NB4 (cell line): ENCODE results near the gene PRDM15.
A peak's percentile ranks its signal among the peaks of the same experiment; 100 is the strongest.

Experiments used
- DNase-seq: peaks from one replicate; pipeline ENCODE4 v3.0.0; 2010; ENCODE audit warnings: low read depth
- H3K4me3 ChIP-seq: one replicate; pipeline ENCODE4 v1.5.1; 2011; ENCODE audit warnings: mild to moderate bottlenecking, low read depth, low read length, moderate library complexity
- CTCF ChIP-seq: IDR thresholded peaks from one replicate; pipeline ENCODE4 v1.5.1; 2012; ENCODE audit warnings: low read depth, low read length
- MAX ChIP-seq: IDR thresholded peaks from 2 replicates; pipeline ENCODE4 v1.6.1; 2011; ENCODE audit warnings: low read depth, low read length
- MYC ChIP-seq: IDR thresholded peaks from 2 replicates; pipeline ENCODE4 v1.6.1; 2011; ENCODE audit warnings: low read depth, low read length
- POLR2A ChIP-seq: IDR thresholded peaks from 2 replicates; pipeline ENCODE4 v1.6.1; 2011; ENCODE audit warnings: mild to moderate bottlenecking; ENCODE audit not compliant: insufficient read length; ENCODE audit errors: extremely low read depth

The PRDM15 gene

GRCh38 chr21:41819856-41820281, 59.3 kb downstream of the PRDM15 start:
- DNase-seq: no peak
- TF ChIP-seq MAX (no peak), POLR2A (no peak), MYC (no peak), CTCF (no peak)

GRCh38 chr21:41819236-41819855, 59.8 kb downstream of the PRDM15 start:
- DNase-seq: no peak

More at GRCh38 chr21:41819856-41820281, 59.3 kb downstream of the PRDM15 start:
- H3K4me3 ChIP-seq: no peak overlapping the region

GRCh38 chr21:41817877-41818855, 61.0 kb downstream of the PRDM15 start:
- TF ChIP-seq MAX (no peak), POLR2A (no peak), CTCF (no peak), MYC (no peak)
- no peak overlapping the region for H3K4me3 ChIP-seq

More at GRCh38 chr21:41819236-41819855, 59.8 kb downstream of the PRDM15 start:
- TF ChIP-seq MAX: no peak
- TF ChIP-seq POLR2A: no peak
- no peak for TF ChIP-seq CTCF
- TF ChIP-seq MYC: no peak
- H3K4me3 ChIP-seq: no peak overlapping the region

GRCh38 chr21:41817228-41817627, 61.9 kb downstream of the PRDM15 start:
- TF ChIP-seq CTCF (peak; percentile 56), MAX (no peak)
- DNase-seq: peak; percentile 49
- H3K4me3 ChIP-seq: no peak overlapping the region

More at GRCh38 chr21:41817877-41818855, 61.0 kb downstream of the PRDM15 start:
- DNase-seq: no peak

GRCh38 chr21:41816583-41817165, 62.5 kb downstream of the PRDM15 start:
- TF ChIP-seq CTCF: peak; percentile 56
- no peak for TF ChIP-seq MYC
- peak; percentile 43 for DNase-seq
- no peak overlapping the region for H3K4me3 ChIP-seq
